ENCODE measurements around the gene INTS14.

The INTS14 gene

GRCh38 chr15:65610871-65611718 is at the start of gene INTS14:
Gene INTS14 (minus strand): TSS chr15:65611131. CDS start chr15:65607380, 3,751 bp downstream.
- peak; percentile 98 for DNase-seq

GRCh38 chr15:65659502-65660052 is 48.6 kb upstream of the INTS14 start:
- DNase-seq: no peak

- DNase-seq: no peak
These were observed 44.5 kb upstream of the INTS14 start for GRCh38 chr15:65655457-65655856.

GRCh38 chr15:65655026-65655425 is 44.1 kb upstream of the INTS14 start:
- no peak for DNase-seq

GRCh38 chr15:65653801-65654521 is 43.0 kb upstream of the INTS14 start:
- no peak for DNase-seq

GRCh38 chr15:65653341-65653740 is 42.4 kb upstream of the INTS14 start:
- DNase-seq: no peak

- DNase-seq: no peak
These were observed 41.2 kb upstream of the INTS14 start for GRCh38 chr15:65651831-65652749.

GRCh38 chr15:65651042-65651322 is 40.1 kb upstream of the INTS14 start:
- DNase-seq: no peak

- DNase-seq: no peak
These were observed 39.5 kb upstream of the INTS14 start for GRCh38 chr15:65650312-65651041.

- DNase-seq: no peak
These were observed 35.6 kb upstream of the INTS14 start for GRCh38 chr15:65646486-65646885.

- no peak for DNase-seq
These were observed 34.5 kb upstream of the INTS14 start for GRCh38 chr15:65645392-65645791.

GRCh38 chr15:65644282-65644681 is 33.4 kb upstream of the INTS14 start:
- no peak for DNase-seq

- DNase-seq: no peak
These were observed 31.7 kb upstream of the INTS14 start for GRCh38 chr15:65642594-65642993.

GRCh38 chr15:65641768-65642475 is 31.0 kb upstream of the INTS14 start:
- DNase-seq: no peak

- DNase-seq: no peak
These were observed 28.6 kb upstream of the INTS14 start for GRCh38 chr15:65639509-65639908.

- peak; percentile 31 for DNase-seq
These were observed 27.8 kb upstream of the INTS14 start for GRCh38 chr15:65638681-65639089.

- DNase-seq: no peak
These were observed 27.2 kb upstream of the INTS14 start for GRCh38 chr15:65638109-65638508.

GRCh38 chr15:65634356-65634755 is 23.4 kb upstream of the INTS14 start:
- no peak for DNase-seq

- DNase-seq: no peak
These were observed 22.8 kb upstream of the INTS14 start for GRCh38 chr15:65633752-65634151.

- no peak for DNase-seq
These were observed 21.9 kb upstream of the INTS14 start for GRCh38 chr15:65632780-65633375.

GRCh38 chr15:65631503-65631902 is 20.6 kb upstream of the INTS14 start:
- no peak for DNase-seq

Data from activated CD4-positive, alpha-beta T cell treated with anti-CD3 and anti-CD28 coated beads for 48 hours (primary cell).